Hypothalamus (tissue), 51 donors: ENCODE data around the gene ENDOG.
"Not testable (repeated sequence)": the region's sequence is repeated elsewhere in the genome, so short reads cannot be mapped to it uniquely, and the experiment has no call there.

Experiments used
- DNase-seq, 51 donors: peaks; one replicate each; lab custom pipeline; 2025; lab: John Stamatoyannopoulos, UW

Gene ENDOG

GRCh38 chr9:128854454-128854853 is 36.2 kb downstream of the ENDOG start:
- not testable (repeated sequence) for DNase-seq

- not testable (repeated sequence) for DNase-seq
Observed at GRCh38 chr9:128858476-128858875, 40.2 kb downstream of the ENDOG start.

GRCh38 chr9:128860937-128861336 is 42.6 kb downstream of the ENDOG start:
- DNase-seq, result no peak

- no peak for DNase-seq
Observed at GRCh38 chr9:128861501-128861900, 43.2 kb downstream of the ENDOG start.

- peak in 2 of 51 donors; percentile 13 to 17 for DNase-seq
Observed at GRCh38 chr9:128862401-128862851, 44.1 kb downstream of the ENDOG start.

GRCh38 chr9:128863647-128864046 is 45.3 kb downstream of the ENDOG start:
- peak in 40 of 51 donors; percentile 8 to 79 (median 38) for DNase-seq

GRCh38 chr9:128870128-128870940 is 52.0 kb downstream of the ENDOG start:
- DNase-seq, result no peak

- DNase-seq, result not testable (repeated sequence)
Observed at GRCh38 chr9:128870941-128871265, 52.6 kb downstream of the ENDOG start.
